ENCODE measurements around the gene RPUSD1. TPM values are rescaled to one million over a fixed set of nuclear protein-coding genes. Genes with fewer than 3 reads are reported as not detected.

RPUSD1 gene
- total RNA-seq, 1 experiment from 2014 or later: 59.9 TPM

GRCh38 chr16:760545-761343 lies 27.4 kb downstream of the RPUSD1 start, which contains the start of gene MSLN (continued):
- TF ChIP-seq EZH2 (IDR thresholded peaks at IDR 0.05) (no peak), CEBPB (IDR thresholded peaks at IDR 0.05; ENCODE audit: low read depth) (no peak)

GRCh38 chr16:760065-760464 lies 28.1 kb downstream of the RPUSD1 start:
- TF ChIP-seq SP1 (IDR thresholded peaks at IDR 0.05; ENCODE audit: low read depth) (no peak), FOSL1 (IDR thresholded peaks at IDR 0.05; ENCODE audit: low read depth) (no peak), CBX3 (IDR thresholded peaks at IDR 0.05; ENCODE audit: low read depth) (no peak), SIN3A (IDR thresholded peaks at IDR 0.05; ENCODE audit: low read depth) (no peak), ZNF274 (IDR thresholded peaks at IDR 0.05; ENCODE audit: low read depth, low read length) (no peak), JUND (IDR thresholded peaks at IDR 0.05) (no peak), ZBTB33 (IDR thresholded peaks at IDR 0.05; ENCODE audit: extremely low read depth, insufficient replicate concordance, low read length) (no peak), RAD21 (IDR thresholded peaks at IDR 0.05; ENCODE audit: low read depth) (no peak), EZH2phosphoT487 (IDR thresholded peaks at IDR 0.05; ENCODE audit: borderline replicate concordance) (no peak), CEBPB (IDR thresholded peaks at IDR 0.05; ENCODE audit: low read depth) (no peak)
- TF ChIP-seq, protein P1, sequence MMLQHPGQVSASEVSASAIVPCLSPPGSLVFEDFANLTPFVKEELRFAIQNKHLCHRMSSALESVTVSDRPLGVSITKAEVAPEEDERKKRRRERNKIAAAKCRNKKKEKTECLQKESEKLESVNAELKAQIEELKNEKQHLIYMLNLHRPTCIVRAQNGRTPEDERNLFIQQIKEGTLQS (IDR thresholded peaks at IDR 0.05): no peak
- Histone ChIP-seq H3K36me3 (ENCODE audit: control insufficient read depth in 1 of 2, insufficient read depth in 2 of 2, low read length in 2 of 2) (no peaks in the 10 kb centered on the region; a peak in 2 of 4 replicates), H2AFZ (ENCODE audit: low read depth, low read length, poor library complexity, severe bottlenecking) (no peak overlapping the region), H3K9me2 (ENCODE audit: insufficient read depth) (no peaks in the 10 kb centered on the region), H3K4me3 (replicated peaks in 1 of 2; ENCODE audit: low read depth in 1 of 2, low read length in 2 of 2) (peak overlapping the region; percentile 78 to 95; a peak in 3 of 4 replicates), H3K4me2 (ENCODE audit: low read length) (peak overlapping the region; percentile 99), H3K27ac (ENCODE audit: low read depth, low read length) (peak overlapping the region; percentile 97), H3K9me3 (ENCODE audit: control insufficient read depth in 1 of 2, insufficient read depth in 1 of 2, low read depth in 1 of 2, low read length in 2 of 2) (peaks cover 0 to 7% of the 10 kb centered on the region in 2 experiments; a peak in 1 of 4 replicates), H3K79me2 (ENCODE audit: insufficient read depth, low read length) (peaks cover 26% of the 10 kb centered on the region), H3K27me3 (ENCODE audit: insufficient read depth, low read length) (no peaks in the 10 kb centered on the region), H3K4me1 (ENCODE audit: control insufficient read depth in 1 of 2, insufficient read depth in 2 of 2, low read length in 2 of 2) (peaks cover 34 to 47% of the 10 kb centered on the region in 2 experiments), H4K20me1 (ENCODE audit: insufficient read depth) (no peaks in the 10 kb centered on the region), H3K9ac (ENCODE audit: low read length) (peak overlapping the region; percentile 95)
- DNase-seq (ENCODE audit: low read depth, low spot score) (no peak), ATAC-seq (no peak)
- ChIA-PET RAD21 (ENCODE audit: low non-redundant PET in 1 of 2, low total read pairs in 2 of 2, uncharacterized antibody in 2 of 2, unreplicated experiment in 2 of 2) (interaction anchor here (1.2 kb wide), 2 partner anchors 11 to 19 kb away, joined by 4 to 5 read pairs; partner anchors contain the start of gene CIAO3 (in 1 of the 2)), POLR2A (interaction anchor here (1.2 to 1.8 kb wide), 2 partner anchors 33 to 43 kb away, joined by 3 to 12 read pairs; partner anchors contain the start of genes CCDC78 and HAGHL), CTCF (interaction anchor here (1.0 to 2.9 kb wide), 4 partner anchors 11 to 40 kb away, joined by 3 to 11 read pairs (median 7); partner anchors contain the start of gene ANTKMT)
- BruUV-seq (replicated peaks): no TSS peak
- intact Hi-C loops (cut with micrococcal nuclease): no loop called here

Measured in HCT116 (cell line).